Adrenal gland (tissue), 5 donors: ENCODE data around the gene CLEC14A.

ENCODE experiments used
- CTCF ChIP-seq, 6 experiments: fragments of 450-650 bp in 4 of 6; fragments of 200-600 bp in 2 of 6; sonication (generic) in 1 of 6; IDR thresholded peaks; 1 replicate in 5 of 6; 2 replicates in 1 of 6; pipeline versions ENCODE4 v1.5.1 to v1.8.0; 2016 to 2021; ENCODE audit warnings: antibody characterized with exemption in 6 of 6, mild to moderate bottlenecking in 2 of 6, moderate library complexity in 1 of 6
- POLR2A ChIP-seq, 2 donors: fragments of 450-650 bp; IDR thresholded peaks; one replicate each; pipeline ENCODE4 v1.6.1; 2017; ENCODE audit warnings: antibody characterized with exemption in 2 of 2, mild to moderate bottlenecking in 2 of 2, moderate library complexity in 1 of 2
- donor health status: DM: no; HTN: no; CAD: no.

DNA sequence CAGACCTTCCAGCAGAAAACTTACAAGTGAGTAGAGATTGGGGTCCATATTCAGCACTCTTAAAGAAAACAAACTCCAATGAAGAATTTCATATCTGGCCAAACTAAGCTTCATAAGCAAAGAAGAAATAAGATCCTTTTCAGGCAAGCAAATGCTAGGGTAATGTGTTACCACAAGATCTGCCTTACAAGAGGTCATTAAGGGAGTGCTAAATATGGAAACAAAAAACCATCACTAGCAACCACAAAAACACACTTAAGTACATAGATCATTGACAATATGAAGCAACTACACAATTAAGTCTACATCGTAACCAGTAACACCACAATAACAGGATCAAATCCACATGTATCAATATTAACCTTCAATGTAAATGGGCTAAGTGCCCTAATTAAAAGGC, 47.1 kb upstream of the CLEC14A start:
- TF ChIP-seq CTCF (IDR thresholded peaks at IDR 0.05), result no peak
- no peak for TF ChIP-seq POLR2A (IDR thresholded peaks at IDR 0.05)
